Measurements from ENCODE around the gene CP. TPM values are rescaled to one million over a fixed set of nuclear protein-coding genes. Genes with fewer than 3 reads are reported as not detected.

CP gene
- total and polyA plus RNA-seq, 4 donors, result 565 to 1,748 (median 1,277) TPM

DNA sequence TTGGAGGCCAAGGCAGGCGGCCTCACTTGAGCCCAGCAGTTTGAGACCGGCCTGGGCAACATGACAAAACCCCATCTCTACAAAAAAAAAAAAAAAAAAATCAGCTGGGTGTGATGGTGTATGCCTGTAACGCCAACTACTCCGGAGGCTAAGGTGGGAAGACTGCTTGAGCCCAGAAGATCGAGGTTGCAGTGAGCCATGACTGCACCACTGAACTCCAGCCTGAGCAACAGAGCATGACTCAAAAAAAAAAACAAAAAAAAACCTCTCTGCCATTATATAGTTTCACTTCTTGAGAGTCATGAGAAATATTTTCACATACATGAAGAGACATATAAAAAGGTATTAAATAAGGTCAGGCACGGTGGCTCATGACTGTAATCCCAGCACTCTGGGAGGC lies 45.9 kb upstream of the CP start:
- peaks cover 0 to 4% (median 0%) of the 10 kb centered on the region in 4 donors for H3K4me1 ChIP-seq (ENCODE audit: control insufficient read depth in 4 of 4, insufficient read depth in 4 of 4, low read length in 3 of 4)
- no peaks in the 10 kb centered on the region for H3K27me3 ChIP-seq (ENCODE audit: control insufficient read depth in 4 of 4, insufficient read depth in 4 of 4, low read length in 3 of 4)
- H3K9me3 ChIP-seq (ENCODE audit: control insufficient read depth in 4 of 4, low read length in 3 of 4), result no peaks in the 10 kb centered on the region
- no peak overlapping the region for H3K4me3 ChIP-seq (ENCODE audit: low read depth in 1 of 3, low read length in 3 of 3)
- TF ChIP-seq, protein P1, sequence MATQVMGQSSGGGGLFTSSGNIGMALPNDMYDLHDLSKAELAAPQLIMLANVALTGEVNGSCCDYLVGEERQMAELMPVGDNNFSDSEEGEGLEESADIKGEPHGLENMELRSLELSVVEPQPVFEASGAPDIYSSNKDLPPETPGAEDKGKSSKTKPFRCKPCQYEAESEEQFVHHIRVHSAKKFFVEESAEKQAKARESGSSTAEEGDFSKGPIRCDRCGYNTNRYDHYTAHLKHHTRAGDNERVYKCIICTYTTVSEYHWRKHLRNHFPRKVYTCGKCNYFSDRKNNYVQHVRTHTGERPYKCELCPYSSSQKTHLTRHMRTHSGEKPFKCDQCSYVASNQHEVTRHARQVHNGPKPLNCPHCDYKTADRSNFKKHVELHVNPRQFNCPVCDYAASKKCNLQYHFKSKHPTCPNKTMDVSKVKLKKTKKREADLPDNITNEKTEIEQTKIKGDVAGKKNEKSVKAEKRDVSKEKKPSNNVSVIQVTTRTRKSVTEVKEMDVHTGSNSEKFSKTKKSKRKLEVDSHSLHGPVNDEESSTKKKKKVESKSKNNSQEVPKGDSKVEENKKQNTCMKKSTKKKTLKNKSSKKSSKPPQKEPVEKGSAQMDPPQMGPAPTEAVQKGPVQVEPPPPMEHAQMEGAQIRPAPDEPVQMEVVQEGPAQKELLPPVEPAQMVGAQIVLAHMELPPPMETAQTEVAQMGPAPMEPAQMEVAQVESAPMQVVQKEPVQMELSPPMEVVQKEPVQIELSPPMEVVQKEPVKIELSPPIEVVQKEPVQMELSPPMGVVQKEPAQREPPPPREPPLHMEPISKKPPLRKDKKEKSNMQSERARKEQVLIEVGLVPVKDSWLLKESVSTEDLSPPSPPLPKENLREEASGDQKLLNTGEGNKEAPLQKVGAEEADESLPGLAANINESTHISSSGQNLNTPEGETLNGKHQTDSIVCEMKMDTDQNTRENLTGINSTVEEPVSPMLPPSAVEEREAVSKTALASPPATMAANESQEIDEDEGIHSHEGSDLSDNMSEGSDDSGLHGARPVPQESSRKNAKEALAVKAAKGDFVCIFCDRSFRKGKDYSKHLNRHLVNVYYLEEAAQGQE (IDR thresholded peaks at IDR 0.05), result no peak
- TF ChIP-seq YY1 (IDR thresholded peaks at IDR 0.05) (no peak), GABPA (IDR thresholded peaks at IDR 0.05 in 1 of 2, conservative IDR thresholded peaks at IDR 0.05 in 1 of 2) (no peak), JUND (IDR thresholded peaks at IDR 0.05) (no peak), SP1 (IDR thresholded peaks at IDR 0.05) (no peak), NR2F2 (IDR thresholded peaks at IDR 0.05) (no peak), TAF1 (conservative IDR thresholded peaks at IDR 0.05) (no peak), HNF4A (conservative IDR thresholded peaks at IDR 0.05) (no peak), HNF4G (IDR thresholded peaks at IDR 0.05) (no peak), EGR1 (IDR thresholded peaks at IDR 0.05; ENCODE audit: low read depth in 2 of 2) (no peak), RAD21 (IDR thresholded peaks at IDR 0.05) (no peak), FOXA1 (IDR thresholded peaks at IDR 0.05) (no peak)
- TF ChIP-seq, protein P2, sequence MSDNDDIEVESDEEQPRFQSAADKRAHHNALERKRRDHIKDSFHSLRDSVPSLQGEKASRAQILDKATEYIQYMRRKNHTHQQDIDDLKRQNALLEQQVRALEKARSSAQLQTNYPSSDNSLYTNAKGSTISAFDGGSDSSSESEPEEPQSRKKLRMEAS (IDR thresholded peaks at IDR 0.05), result no peak
- TF ChIP-seq, protein P3, sequence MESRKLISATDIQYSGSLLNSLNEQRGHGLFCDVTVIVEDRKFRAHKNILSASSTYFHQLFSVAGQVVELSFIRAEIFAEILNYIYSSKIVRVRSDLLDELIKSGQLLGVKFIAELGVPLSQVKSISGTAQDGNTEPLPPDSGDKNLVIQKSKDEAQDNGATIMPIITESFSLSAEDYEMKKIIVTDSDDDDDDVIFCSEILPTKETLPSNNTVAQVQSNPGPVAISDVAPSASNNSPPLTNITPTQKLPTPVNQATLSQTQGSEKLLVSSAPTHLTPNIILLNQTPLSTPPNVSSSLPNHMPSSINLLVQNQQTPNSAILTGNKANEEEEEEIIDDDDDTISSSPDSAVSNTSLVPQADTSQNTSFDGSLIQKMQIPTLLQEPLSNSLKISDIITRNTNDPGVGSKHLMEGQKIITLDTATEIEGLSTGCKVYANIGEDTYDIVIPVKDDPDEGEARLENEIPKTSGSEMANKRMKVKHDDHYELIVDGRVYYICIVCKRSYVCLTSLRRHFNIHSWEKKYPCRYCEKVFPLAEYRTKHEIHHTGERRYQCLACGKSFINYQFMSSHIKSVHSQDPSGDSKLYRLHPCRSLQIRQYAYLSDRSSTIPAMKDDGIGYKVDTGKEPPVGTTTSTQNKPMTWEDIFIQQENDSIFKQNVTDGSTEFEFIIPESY (IDR thresholded peaks at IDR 0.05), result no peak
- H3K9ac ChIP-seq (ENCODE audit: low read depth in 1 of 2, low read length in 2 of 2), result no peak overlapping the region
- no peaks in the 10 kb centered on the region for H3K36me3 ChIP-seq (ENCODE audit: control insufficient read depth in 4 of 4, insufficient read depth in 3 of 4, low read depth in 1 of 4, low read length in 3 of 4)
- DNase-seq (ENCODE audit: low spot score), result no peak
- no peak overlapping the region for H3K27ac ChIP-seq (ENCODE audit: low read depth in 1 of 2, low read length in 2 of 2)
- 97% methylated on average over 6 of the region's 6 CpGs for WGBS

DNA sequence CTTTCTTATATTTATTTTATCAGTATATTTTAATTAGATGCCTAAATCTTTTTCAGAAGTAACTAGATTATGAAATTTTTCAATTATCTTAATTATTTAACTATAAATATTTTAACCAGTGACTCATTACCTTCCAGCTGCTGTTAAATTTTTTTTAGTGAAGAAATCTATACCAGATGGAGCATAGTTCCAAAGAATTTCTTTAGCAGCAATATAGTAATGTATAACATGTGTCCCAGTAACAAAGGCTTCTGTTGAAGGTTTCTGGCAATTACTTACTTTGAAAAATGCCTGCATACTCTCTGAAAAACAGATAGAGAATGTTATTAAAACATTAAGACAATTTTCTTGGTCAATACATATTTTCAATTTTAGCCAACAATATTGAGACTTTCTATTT lies 45.1 kb upstream of the CP start:
- no peak overlapping the region for H3K9ac ChIP-seq (ENCODE audit: low read depth in 1 of 2, low read length in 2 of 2)
- no peaks in the 10 kb centered on the region for H3K27me3 ChIP-seq (ENCODE audit: control insufficient read depth in 4 of 4, insufficient read depth in 4 of 4, low read length in 3 of 4)
- no peaks in the 10 kb centered on the region for H3K36me3 ChIP-seq (ENCODE audit: control insufficient read depth in 4 of 4, insufficient read depth in 3 of 4, low read depth in 1 of 4, low read length in 3 of 4)
- H3K27ac ChIP-seq (ENCODE audit: low read depth in 1 of 2, low read length in 2 of 2), result no peak overlapping the region
- no peak overlapping the region for H3K4me3 ChIP-seq (ENCODE audit: low read depth in 1 of 3, low read length in 3 of 3)
- H3K4me1 ChIP-seq (ENCODE audit: control insufficient read depth in 4 of 4, insufficient read depth in 4 of 4, low read length in 3 of 4), result peaks cover 0 to 4% (median 0%) of the 10 kb centered on the region in 4 donors
- DNase-seq (ENCODE audit: low spot score), result no peak
- no peaks in the 10 kb centered on the region for H3K9me3 ChIP-seq (ENCODE audit: control insufficient read depth in 4 of 4, low read length in 3 of 4)
- TF ChIP-seq, protein P1 (IDR thresholded peaks at IDR 0.05), result no peak
- TF ChIP-seq, protein P2 (IDR thresholded peaks at IDR 0.05), result no peak
- TF ChIP-seq YY1 (IDR thresholded peaks at IDR 0.05) (no peak), GABPA (IDR thresholded peaks at IDR 0.05 in 1 of 2, conservative IDR thresholded peaks at IDR 0.05 in 1 of 2) (no peak), HNF4A (conservative IDR thresholded peaks at IDR 0.05) (no peak), FOXA1 (IDR thresholded peaks at IDR 0.05) (no peak), TAF1 (conservative IDR thresholded peaks at IDR 0.05) (no peak), JUND (IDR thresholded peaks at IDR 0.05) (no peak), RAD21 (IDR thresholded peaks at IDR 0.05) (no peak), HNF4G (IDR thresholded peaks at IDR 0.05) (no peak), SP1 (IDR thresholded peaks at IDR 0.05) (no peak), NR2F2 (IDR thresholded peaks at IDR 0.05) (no peak), RXRA (IDR thresholded peaks at IDR 0.05) (no peak), EGR1 (IDR thresholded peaks at IDR 0.05; ENCODE audit: low read depth in 2 of 2) (no peak), FOXA2 (IDR thresholded peaks at IDR 0.05) (no peak)
- TF ChIP-seq, protein P4, sequence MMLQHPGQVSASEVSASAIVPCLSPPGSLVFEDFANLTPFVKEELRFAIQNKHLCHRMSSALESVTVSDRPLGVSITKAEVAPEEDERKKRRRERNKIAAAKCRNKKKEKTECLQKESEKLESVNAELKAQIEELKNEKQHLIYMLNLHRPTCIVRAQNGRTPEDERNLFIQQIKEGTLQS (IDR thresholded peaks at IDR 0.05), result no peak
- TF ChIP-seq, protein P3 (IDR thresholded peaks at IDR 0.05), result no peak

Measured in liver (tissue), 9 donors.